Stimulated activated naive CD4-positive, alpha-beta T cell (primary cell): ENCODE results near the gene METTL25B.
"Not testable (repeated sequence)": the region's sequence is repeated elsewhere in the genome, so short reads cannot be mapped to it uniquely, and the experiment has no call there.

Source experiments
- DNase-seq, 6 experiments: peaks; one replicate each; lab custom pipeline; 2025; lab: John Stamatoyannopoulos, UW

The METTL25B gene

DNA sequence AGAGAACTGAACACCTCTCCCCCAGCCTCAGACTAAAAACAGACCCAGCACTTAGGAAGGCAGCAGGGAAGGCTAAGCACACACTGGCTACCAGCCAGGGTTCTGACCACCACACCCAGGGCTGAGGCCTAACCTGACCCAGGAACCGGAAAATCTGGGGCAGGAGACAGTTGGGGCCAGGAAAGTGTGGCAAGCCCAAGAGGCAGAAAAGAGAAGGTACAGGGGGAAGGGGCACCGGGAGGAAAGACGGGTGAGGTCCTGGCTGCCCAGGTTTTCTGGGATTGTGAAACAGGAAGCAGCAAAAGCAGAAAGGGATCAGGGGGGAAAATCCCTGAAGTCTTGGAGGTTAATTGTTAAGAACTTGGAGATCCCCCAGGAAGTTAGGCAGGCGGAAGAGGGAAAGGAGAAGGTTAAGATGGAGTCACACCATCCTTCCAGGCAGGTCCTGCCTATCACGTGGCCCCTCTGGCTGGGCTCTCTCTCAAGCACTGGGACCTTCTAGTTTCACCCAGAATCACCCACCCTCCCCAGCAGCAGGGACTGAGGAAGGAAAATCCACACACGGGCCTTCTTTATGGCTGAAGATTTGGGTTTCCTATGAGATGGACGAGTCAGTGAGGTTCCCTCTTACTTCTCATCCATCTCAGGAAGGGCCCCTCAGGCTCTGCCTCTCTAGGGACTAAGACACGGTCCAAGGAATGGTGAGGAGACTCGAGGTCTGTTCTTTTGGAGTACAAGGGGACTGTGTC lies 20.6 kb downstream of the METTL25B start:
- DNase-seq, result no peak

DNA sequence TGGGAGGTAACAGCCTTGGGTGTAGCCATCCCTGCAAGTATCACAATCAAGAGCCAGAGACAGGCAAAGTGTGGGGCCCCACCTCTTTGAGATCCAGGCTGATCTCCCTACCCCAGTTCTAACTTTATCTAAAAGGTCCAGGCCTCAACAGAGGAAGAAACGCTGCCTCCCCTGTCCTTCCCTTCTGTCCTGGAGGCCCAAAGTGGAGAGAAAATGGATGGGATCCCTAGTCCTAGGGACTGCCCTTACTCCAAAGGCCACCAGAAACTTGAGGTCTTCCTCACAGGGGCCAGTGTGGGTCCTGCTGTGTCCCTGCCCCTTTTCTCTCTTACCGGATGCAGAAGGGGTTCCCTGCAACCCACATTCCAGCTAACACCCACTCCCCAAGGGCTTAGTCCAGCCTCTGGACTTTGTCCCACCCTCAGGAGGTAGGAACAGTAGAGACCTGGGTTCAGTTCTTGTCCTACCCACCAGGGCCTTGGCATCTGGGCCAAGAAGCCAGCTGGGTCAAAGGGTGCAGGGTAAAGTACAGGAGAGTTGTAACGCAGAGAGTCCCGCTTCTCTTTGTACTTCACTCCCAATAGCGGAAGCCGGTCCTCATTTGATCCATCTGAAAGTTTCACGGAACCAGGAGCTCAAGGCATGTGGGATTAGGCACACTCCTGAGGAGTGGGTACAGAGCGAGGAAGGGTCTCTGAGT lies 21.3 kb downstream of the METTL25B start:
- DNase-seq, result no peak

DNA sequence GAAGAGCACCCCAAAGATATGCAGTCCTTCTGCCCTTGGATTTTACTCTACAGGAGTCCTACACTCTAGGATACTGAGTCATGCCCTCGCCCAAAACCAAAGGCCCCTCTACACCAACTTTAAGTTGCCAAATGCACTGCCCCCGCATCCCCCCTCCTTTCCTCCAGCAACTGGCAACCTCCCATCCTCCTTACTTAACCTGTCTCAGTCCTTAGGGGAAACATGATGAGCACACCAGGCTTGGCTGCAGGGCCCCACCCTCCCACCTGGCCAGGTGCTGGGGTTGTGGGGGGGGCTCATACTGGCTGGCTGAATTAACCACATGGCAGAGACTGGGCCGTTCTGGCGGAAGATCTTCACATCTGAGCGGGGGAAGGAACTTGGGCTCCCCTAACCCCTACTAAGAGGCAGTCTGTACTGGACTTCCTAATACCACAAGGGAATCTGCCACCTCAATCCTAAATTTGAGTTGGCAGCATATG lies 22.0 kb downstream of the METTL25B start:
- peak in 4 of 6 experiments; percentile 11 to 22 (median 16) for DNase-seq

DNA sequence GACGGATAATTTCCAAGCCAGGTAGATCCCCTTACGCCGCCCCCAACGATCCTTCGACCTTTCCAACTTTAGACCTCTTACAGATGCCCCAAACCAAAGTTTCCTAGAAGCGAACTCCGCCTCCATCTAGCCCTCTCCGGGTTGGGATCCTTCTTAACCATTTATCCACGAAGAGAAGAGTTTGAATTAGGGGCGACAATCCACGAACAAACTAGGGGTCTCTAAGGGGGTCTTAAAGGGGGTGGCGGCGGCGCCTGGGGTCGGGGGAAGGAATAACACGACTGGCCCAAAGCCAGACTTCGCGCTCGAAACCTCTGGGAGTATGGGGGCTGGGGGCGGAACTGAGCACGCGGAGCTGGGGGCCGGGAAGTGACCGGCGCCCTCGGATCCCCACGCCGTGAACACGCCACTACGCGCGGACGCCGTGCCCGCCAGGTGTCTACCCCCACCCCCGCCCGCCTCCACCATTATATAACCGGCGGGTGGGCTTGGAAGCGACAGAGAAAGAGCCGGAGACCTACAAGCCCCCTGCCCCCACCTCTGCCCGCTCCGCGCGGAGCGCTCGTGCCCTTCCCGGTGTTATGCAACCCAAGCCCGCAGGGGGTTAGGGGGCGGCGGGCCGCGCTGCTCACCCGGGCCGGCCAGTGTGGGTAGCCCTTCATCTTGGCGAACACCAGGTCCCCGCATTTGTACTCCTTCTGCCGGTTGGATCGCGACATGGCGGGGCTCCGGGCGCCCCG lies 22.6 kb downstream of the METTL25B start:
- DNase-seq, result peak in 3 of 6 experiments; percentile 28 to 58 (median 40)

DNA sequence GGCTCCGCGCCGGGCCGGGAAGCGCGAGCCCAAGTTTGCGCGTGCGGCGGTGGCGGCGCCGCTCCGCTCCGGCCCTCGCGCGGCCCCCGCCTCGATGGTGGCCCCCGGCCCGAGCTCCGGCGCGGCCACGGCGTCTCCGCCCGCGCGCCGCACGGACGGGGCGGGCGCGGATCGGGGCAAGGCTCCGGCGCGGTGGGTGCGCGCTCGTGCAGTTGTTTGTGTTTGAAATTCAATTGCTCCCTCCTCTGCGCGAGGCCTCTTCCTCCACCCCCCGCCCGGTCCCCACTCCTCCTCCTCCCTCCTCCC lies 23.1 kb downstream of the METTL25B start, which contains the start of gene HDGF:
Gene HDGF, minus strand, starts transcription at position 225 of the 306 bp plus-strand sequence. CDS start 246 bp downstream, outside the sequence.
- DNase-seq, result no peak

DNA sequence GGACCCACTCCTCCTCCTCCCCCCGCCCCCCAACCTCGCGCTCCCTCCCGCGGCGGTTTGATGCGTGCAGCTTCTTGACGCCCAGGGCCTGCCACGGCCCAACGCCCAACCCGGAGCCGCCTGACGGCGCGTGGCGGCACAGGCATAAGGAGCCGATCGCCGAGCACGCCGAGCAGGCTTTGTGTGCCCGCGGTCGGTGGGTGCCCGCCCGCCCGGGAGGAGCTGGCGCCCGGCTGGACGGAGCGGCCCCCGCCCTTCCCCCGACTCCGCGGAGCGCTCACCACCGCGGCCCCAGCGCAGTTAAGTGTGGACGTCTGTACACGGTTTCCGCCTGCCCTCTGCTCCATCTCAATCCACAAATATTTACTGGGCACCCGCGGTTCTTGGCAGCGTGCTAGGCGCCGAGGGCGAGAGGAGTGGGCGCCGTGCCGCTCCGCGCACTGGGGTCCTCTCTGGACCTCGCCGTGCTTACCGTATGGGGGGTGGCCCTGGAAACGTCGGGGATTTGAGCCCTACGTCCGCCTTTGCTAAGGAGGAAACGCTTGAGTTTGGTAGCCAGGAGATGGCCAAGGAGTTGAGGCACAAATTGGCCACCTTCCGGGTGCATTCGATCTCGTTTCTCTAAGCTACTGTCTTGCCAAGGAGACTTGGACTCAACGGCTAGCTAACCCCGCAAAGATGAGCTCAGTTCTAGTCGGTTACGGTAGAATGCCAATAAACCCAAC lies 23.6 kb downstream of the METTL25B start:
- peak; percentile 91 to 97 (median 96) for DNase-seq

DNA sequence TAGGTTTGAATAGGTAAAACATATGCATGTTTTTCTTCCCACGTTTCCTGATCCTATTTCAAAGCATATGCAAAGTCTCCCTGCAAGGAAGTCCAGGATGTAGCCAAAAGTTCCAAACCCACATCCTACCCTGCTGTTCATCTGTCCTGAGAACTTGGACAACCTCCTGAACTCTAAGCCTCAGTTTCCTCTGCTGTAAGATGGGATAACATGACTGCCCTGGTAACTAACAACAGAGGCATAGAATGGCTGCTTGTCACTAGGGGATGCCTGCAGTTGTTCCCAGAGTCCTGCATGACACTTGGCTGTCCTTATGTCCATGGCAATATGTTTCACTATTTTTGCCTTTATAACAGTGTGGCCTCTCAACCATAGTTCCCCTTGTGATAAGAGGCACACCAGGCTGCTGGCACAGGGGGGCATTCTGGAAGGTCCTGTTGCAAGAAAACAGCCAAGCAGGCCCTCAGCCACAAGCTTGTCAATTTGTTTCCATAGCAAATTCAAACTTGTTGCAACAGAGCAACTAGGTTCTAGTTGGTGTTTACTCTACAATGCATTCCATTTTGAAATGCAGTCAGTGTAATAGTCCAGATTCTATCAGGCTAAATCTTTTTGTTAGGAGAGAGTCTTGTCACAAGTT lies 24.7 kb downstream of the METTL25B start:
- no peak for DNase-seq

DNA sequence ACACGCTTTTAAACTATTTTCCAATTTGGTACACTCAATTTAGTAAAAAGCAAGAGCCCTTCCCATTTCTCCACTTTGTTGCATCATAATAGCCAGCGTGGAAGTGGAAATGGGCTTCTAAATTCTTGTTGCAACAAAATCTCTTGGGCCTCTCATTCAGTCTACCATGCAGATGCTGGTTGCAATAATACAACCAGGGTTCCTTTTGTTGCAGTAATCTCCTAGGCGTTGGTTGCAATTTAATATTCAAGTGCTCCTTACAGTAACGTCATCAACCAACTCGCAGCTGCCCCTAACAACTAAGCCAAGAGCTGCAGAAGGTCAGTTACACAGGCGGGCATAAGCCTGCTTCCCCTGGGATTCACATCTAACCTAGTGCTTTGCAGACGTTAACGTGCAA lies 25.9 kb downstream of the METTL25B start:
- no peak for DNase-seq

DNA sequence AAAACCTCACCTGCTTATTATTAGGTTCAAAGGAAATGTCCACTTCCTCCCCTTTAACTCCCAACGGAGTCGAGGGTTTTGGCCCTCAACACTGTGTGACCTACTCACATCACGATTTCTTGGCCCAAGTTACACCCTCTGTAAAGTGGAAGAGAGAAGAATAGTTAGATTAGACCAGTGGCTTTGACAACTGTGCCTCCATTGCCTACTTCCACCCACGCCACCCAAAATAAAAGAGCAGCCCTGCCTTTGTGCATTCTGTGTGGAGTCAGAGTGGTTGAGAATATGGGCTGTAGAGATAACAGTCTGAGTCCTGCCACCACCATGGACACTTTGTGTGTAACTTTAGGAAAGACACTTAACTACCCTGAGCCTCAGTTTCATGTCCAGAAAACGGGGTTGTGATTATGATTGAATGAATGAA lies 27.3 kb downstream of the METTL25B start:
- DNase-seq, result no peak

DNA sequence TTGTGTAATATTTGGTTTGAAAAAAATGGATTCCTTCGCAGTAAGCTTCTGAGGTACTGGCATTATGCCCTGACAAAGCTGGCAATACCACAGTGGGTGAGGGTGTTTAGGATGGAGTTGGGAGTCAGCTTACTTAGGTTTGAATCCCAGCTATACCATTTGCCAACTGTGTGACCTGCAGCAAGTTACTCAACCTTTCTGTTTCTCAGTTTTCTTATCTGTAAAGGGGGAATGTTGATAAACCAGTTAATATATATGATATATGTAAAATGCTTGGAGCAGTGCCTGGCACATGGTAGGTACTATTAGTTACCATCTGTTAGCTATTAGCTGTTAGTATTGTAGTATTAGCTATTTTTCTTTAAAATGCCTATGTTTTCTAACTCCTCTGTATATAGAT lies 28.1 kb downstream of the METTL25B start:
- DNase-seq, result no peak

DNA sequence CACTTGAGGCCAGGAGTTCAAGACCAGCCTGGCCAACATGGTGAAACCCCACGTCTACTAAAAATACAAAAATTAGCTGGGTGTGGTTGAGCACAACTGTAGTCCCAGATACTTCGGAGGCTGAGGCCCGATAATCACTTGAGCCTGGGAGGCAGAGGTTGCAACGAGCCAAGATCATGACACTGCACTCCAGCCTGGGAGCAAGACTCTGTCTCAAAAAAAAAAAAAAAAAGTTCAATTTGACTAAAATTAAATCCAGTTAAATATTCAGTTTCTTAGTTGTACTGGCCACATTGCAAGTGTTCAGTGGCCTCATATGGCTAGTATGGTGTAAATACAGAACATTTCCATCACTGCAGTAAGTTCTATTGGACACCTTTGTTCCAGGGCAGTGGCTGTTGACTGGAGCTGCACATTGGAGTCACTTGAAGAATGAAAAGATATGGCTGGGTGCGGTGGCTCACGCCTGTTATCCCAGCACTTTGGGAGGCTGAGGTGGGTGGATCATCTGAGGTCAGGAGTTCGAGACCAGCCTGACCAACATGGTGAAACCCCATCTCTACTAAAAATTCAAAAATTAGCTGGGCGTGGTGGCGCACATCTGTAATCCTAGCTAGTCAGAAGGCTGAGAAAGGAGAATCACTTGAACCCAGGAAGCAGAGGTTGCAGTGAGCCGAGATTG lies 29.4 kb downstream of the METTL25B start:
- not testable (repeated sequence) for DNase-seq

DNA sequence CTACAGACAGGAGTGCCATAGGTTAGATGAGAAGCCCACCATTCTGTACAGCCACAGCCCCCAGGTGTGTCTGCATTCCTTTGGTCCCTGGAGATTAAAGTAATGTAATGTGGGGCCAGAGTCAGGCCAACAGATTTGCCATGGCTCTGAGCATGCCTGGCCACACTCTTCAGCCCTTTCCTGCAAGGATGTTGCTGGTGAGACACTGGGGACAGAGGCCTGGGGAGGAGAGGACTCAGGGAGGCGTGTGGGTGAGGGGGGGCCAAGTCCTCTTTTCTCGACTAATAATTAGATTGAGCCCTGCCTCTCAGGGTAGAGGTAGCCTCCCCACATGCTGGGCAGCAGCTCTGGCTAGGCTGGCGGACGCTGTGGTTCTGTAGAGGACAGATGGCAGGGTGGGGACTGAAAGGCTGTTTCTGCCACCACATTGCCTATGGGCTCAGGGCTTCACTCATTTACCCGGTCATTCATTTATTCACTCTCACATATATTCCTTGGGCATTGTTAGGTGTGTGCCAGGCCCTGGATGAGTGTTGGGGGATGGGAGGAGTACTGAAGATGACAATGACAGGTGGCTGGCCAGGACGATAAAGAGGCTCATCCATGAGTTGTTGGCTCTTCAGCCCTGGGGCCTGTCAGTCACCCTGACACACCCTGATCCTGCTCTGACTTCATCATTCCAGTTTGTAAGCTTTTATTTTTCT lies 32.0 kb downstream of the METTL25B start:
- no peak for DNase-seq

DNA sequence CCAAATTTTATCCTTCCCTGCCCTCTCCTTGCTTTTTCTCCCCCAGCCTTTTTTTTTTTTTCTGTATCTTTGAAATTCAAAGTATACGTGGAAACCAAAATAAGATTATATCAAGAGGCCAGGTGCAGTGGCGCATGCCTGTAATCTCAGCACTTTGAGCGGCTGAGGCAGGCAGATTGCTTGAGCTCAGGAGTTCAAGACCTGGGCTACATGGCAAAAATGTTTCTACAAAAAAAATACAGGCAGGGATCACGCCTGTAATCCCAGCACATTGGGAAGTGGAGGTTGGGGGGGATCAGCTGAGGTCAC lies 32.5 kb downstream of the METTL25B start:
- no peak for DNase-seq

DNA sequence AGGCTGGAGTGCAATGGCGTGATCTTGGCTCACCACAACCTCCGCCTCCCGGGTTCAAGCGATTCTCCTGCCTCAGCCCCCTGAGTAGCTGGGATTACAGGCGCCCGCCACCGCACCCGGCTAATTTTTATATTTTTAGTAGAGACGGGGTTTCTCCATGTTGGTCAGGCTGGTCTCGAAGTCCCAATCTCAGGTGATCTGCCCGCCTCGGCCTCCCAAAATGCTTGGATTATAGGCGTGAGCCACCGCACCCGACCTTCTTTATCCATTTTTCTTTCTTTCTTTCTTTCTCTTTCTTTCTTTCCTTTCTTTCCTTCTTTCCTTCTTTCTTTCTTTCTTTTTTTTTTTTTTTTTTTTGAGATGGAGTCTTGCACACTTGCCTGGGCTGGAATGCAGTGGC lies 36.9 kb downstream of the METTL25B start:
- not testable (repeated sequence) for DNase-seq

DNA sequence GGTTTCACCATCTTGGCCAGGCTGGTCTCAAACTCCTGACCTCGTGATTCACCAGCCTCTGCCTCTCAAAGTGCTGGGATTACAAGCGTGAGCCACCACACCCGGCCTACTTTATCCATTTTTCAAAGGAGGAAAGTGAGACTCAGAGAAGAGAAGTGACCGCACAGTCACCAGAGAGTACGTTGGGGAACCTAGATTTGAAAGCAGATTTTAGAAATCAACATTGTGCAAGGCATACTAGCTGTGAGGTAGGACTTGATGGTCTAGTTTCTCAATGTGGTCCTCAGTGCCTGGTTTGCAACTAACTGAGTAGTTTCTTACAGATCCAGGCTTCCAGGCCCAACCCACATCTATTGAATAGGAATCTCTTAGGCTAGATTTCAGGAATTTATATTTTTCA lies 37.4 kb downstream of the METTL25B start:
- DNase-seq, result no peak

DNA sequence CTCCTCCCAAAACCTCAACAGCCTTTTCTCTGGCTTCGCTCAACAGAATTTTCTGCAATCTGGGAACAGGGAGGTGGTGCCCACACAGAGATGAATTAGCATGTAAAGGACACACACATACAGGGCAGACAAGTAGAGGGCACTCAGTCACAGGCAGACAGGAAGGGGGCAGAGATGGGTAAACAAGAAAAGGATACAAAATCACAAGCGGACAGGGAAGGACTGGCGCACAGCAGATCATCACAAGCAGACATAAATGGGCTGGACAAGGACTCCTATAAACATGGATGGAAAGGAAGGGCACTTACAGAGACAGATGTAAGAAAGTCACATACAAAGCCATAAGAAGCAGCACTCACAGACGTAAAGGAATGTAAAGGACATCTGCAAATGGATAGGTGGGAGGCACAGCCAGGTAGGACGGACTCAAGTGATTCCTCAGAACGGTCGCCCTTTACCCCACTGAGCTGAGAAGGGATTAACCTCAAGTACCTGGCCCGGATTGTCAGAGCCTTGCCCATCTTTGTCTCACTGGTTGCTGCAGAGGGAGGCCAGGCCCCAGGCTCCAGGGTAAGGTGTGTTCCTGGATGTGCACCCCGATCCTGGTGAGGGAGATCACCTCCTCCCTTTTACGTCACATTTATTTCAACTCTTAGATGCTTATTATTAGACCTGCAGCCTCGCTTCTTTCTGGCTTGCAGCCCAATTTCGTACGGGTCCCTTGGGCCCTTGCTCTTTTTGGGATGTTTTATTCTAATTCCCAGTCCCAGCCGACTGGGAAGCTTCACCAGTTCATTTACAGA lies 38.2 kb downstream of the METTL25B start:
- no peak for DNase-seq

DNA sequence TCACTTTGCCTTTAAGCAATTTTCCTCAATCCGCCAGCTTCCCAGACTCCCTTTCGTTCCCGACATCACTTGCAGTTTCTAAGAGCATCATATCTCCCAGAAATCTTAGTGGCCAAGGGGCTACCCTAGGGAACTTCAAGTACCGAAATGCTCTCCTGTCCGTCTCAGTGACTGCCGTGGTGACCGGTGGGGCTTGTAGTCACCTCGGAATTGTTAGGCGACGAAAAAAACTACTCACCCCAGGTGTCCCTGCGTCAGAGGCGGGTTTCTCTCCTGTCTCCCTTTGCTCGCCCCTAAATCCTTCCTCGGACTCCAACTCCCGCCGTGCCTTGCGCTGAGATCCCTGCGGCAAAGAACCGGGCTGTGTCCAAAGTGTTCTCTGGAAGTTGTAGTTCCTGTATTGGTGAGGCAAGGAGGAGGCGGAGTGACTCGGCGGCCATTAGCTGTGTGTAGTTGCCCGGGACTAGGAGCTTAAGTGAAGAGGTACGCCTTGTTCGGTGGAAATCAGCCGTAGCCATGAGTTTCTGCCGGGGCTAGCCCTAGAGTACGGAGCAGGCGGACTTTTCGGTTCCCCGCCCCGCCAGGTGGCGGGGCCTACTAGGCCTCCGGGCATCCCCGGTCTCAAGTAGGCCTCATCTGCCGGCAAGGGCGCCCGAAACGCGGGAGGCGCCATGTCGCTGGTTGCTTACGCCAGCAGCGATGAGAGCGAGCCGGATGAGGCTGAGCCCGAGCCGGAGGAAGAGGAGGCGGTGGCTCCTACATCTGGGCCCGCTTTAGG lies 39.0 kb downstream of the METTL25B start, which contains the start of gene PRCC:
Gene PRCC, plus strand, starts transcription at position 435 of the 778 bp plus-strand sequence. Its CDS starts 237 bp downstream, at position 672.
- DNase-seq, result peak; percentile 91 to 99 (median 97)

DNA sequence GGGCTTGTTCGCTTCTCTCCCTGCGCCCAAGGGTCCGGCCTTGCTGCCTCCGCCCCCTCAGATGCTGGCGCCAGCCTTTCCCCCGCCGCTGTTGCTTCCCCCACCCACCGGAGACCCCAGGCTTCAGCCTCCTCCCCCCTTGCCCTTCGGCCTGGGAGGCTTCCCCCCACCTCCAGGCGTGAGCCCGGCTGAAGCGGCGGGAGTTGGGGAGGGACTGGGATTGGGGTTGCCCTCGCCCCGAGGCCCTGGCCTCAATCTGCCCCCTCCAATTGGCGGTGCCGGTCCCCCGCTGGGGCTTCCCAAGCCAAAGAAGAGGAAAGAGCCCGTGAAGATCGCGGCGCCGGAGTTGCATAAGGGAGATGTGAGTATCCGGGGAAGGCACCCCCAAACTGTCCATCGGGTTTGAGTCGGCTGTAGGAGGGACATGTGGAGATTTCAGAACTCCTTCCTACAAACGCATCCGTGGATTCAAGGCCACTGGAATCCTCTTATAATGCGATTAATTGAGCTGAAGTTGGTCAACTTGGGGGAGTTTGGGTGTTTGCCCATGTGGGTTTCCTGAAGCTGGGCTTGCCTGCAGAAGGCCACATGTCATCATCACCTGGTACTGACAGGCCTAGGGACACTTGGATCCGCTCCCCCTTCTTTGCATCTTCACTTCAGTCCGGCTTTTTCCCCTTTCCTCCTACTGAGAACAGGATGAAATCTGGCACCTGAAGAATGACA lies 39.8 kb downstream of the METTL25B start:
- DNase-seq, result peak in 4 of 6 experiments; percentile 9 to 61 (median 42)
